ENCODE data around the gene MMP7.

DNA sequence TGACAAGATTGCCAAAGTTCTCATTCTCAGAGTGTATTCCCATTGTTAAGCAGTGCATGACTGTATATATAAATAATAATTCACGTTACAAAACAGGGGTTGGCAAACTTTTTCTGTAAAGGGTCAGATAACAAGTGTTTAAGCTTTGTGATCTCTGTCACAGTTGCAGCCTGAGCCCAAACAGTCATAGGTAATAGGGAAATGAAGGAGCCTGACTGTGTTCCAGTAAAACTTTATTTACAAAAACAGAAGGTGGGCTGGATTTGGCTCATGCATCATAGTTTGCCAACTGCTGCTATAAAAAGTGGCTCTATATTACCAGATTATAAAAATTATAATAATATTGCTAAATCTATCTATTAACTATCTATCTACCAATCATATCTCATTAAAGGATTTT lies 3.5 kb downstream of the MMP7 start:
- TF ChIP-seq, protein P1, sequence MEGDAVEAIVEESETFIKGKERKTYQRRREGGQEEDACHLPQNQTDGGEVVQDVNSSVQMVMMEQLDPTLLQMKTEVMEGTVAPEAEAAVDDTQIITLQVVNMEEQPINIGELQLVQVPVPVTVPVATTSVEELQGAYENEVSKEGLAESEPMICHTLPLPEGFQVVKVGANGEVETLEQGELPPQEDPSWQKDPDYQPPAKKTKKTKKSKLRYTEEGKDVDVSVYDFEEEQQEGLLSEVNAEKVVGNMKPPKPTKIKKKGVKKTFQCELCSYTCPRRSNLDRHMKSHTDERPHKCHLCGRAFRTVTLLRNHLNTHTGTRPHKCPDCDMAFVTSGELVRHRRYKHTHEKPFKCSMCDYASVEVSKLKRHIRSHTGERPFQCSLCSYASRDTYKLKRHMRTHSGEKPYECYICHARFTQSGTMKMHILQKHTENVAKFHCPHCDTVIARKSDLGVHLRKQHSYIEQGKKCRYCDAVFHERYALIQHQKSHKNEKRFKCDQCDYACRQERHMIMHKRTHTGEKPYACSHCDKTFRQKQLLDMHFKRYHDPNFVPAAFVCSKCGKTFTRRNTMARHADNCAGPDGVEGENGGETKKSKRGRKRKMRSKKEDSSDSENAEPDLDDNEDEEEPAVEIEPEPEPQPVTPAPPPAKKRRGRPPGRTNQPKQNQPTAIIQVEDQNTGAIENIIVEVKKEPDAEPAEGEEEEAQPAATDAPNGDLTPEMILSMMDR (IDR thresholded peaks at IDR 0.05) = no peak
- TF ChIP-seq ELF1 (IDR thresholded peaks at IDR 0.05) (no peak), NFIC (IDR thresholded peaks at IDR 0.05; ENCODE audit: borderline replicate concordance) (no peak), TAF1 (IDR thresholded peaks at IDR 0.05; ENCODE audit: borderline replicate concordance, low read depth, low read length) (no peak), POLR2AphosphoS5 (IDR thresholded peaks at IDR 0.05; ENCODE audit: low read depth, low read length) (no peak), RFX5 (IDR thresholded peaks at IDR 0.05; ENCODE audit: low read length) (no peak), MEF2A (IDR thresholded peaks at IDR 0.05; ENCODE audit: borderline replicate concordance, low read depth) (no peak)
- TF ChIP-seq, protein P2, sequence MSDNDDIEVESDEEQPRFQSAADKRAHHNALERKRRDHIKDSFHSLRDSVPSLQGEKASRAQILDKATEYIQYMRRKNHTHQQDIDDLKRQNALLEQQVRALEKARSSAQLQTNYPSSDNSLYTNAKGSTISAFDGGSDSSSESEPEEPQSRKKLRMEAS (IDR thresholded peaks at IDR 0.05; ENCODE audit: low read depth) = no peak

Measured in SK-N-SH (cell line).